SK-N-SH (cell line): Measurements from ENCODE around the gene C11orf68.

Source experiments
- CTCF ChIP-seq: fragments of 200-600 bp; sonication (generic); IDR thresholded peaks from 2 replicates; pipeline ENCODE4 v1.6.1; 2017; ENCODE audit warnings: antibody characterized with exemption, mild to moderate bottlenecking, moderate library complexity
- EP300 ChIP-seq, 2 experiments: IDR thresholded peaks; 2 replicates each; pipeline versions ENCODE4 v1.4.0 to v1.6.1; 2012; ENCODE audit warnings: borderline replicate concordance in 1 of 2, low read depth in 1 of 2, low read length in 1 of 2
- RCOR1 ChIP-seq: fragments of 150-350 bp; IDR thresholded peaks from 2 replicates; pipeline ENCODE4 v1.6.1; 2017; ENCODE audit warnings: antibody characterized with exemption, low read length
- REST ChIP-seq: IDR thresholded peaks from 2 replicates; pipeline ENCODE4 v1.6.1; 2012; ENCODE audit warnings: mild to moderate bottlenecking, low read depth, low read length, moderate library complexity
- RFX5 ChIP-seq: IDR thresholded peaks from 2 replicates; pipeline ENCODE4 v1.6.1; 2012; ENCODE audit warnings: mild to moderate bottlenecking, improper control_type of control experiment, low read length
- USF1 ChIP-seq: IDR thresholded peaks from 2 replicates; pipeline ENCODE4 v1.4.0; 2012; ENCODE audit warnings: low read depth, borderline replicate concordance

- TF ChIP-seq REST (no peak), CTCF (no peak), RCOR1 (no peak), RFX5 (no peak), EP300 (IDR thresholded peaks at IDR 0.05; ENCODE audit: borderline replicate concordance in 1 of 2, low read depth in 1 of 2, low read length in 1 of 2) (no peak), USF1 (no peak)
Observed at GRCh38 chr11:65947603-65948125, 28.8 kb upstream of the C11orf68 start.
